ENCODE data around the gene CCDC192.
"Not testable (repeated sequence)": the region's sequence is repeated elsewhere in the genome, so short reads cannot be mapped to it uniquely, and the experiment has no call there.

Gene CCDC192

GRCh38 chr5:127673117-127673800, 29.9 kb upstream of the CCDC192 start:
- no peaks in the 10 kb centered on the region for H3K9me3 ChIP-seq (ENCODE audit: control insufficient read depth, insufficient read depth, low read depth, low read length)

GRCh38 chr5:127676951-127677350, 26.2 kb upstream of the CCDC192 start:
- POLR2A ChIA-PET: not testable (repeated sequence)

More at GRCh38 chr5:127673117-127673800, 29.9 kb upstream of the CCDC192 start:
- H3K27ac ChIP-seq (ENCODE audit: extremely low read depth, low read depth, low read length): no peak overlapping the region
- CTCF ChIA-PET: interaction anchor here (0.8 kb wide), 1 partner anchor 9 kb away, joined by 3 read pairs; no protein-coding TSS in a partner anchor
- no peaks in the 10 kb centered on the region for H3K36me3 ChIP-seq (ENCODE audit: control insufficient read depth in 2 of 2, insufficient read depth in 1 of 2, low read length in 2 of 2)
- POLR2A ChIA-PET: no interaction called here
- no peak overlapping the region for H3K4me3 ChIP-seq (ENCODE audit: low read depth, low read length)
- no peaks in the 10 kb centered on the region for H3K4me1 ChIP-seq (ENCODE audit: control insufficient read depth, insufficient read depth, low read length)
- TF ChIP-seq ZNF561 (tag by site-specific recombination; IDR thresholded peaks at IDR 0.05; ENCODE audit: borderline replicate concordance) (no peak), ZNF354C (tag by site-specific recombination; IDR thresholded peaks at IDR 0.05; ENCODE audit: borderline replicate concordance, low read depth) (no peak), ZSCAN18 (tag by site-specific recombination; IDR thresholded peaks at IDR 0.05) (no peak), HIC1 (tag by site-specific recombination; IDR thresholded peaks at IDR 0.05) (no peak)

GRCh38 chr5:127679691-127680330, 23.4 kb upstream of the CCDC192 start:
- CTCF ChIA-PET; H3K4me3 ChIP-seq (ENCODE audit: low read depth, low read length); H3K36me3 ChIP-seq (ENCODE audit: control insufficient read depth in 2 of 2, insufficient read depth in 1 of 2, low read length in 2 of 2); POLR2A ChIA-PET; H3K9me3 ChIP-seq (ENCODE audit: control insufficient read depth, insufficient read depth, low read depth, low read length); H3K27ac ChIP-seq (ENCODE audit: extremely low read depth, low read depth, low read length); H3K4me1 ChIP-seq (ENCODE audit: control insufficient read depth, insufficient read depth, low read length): not testable (repeated sequence)

More at GRCh38 chr5:127676951-127677350, 26.2 kb upstream of the CCDC192 start:
- H3K9me3 ChIP-seq (ENCODE audit: control insufficient read depth, insufficient read depth, low read depth, low read length); H3K36me3 ChIP-seq (ENCODE audit: control insufficient read depth in 2 of 2, insufficient read depth in 1 of 2, low read length in 2 of 2); H3K4me1 ChIP-seq (ENCODE audit: control insufficient read depth, insufficient read depth, low read length); H3K27ac ChIP-seq (ENCODE audit: extremely low read depth, low read depth, low read length); H3K4me3 ChIP-seq (ENCODE audit: low read depth, low read length): not testable (repeated sequence)
- TF ChIP-seq ZNF157 (tag by site-specific recombination; IDR thresholded peaks at IDR 0.05): peak; percentile 94
- CTCF ChIA-PET: interaction anchor here (0.7 kb wide), 1 partner anchor 14 kb away, joined by 3 read pairs; no protein-coding TSS in a partner anchor

GRCh38 chr5:127680595-127680994, 22.6 kb upstream of the CCDC192 start:
- H3K27ac ChIP-seq (ENCODE audit: extremely low read depth, low read depth, low read length): no peak overlapping the region
- H3K4me3 ChIP-seq (ENCODE audit: low read depth, low read length): no peak overlapping the region
- ChIA-PET CTCF (no interaction called here), POLR2A (no interaction called here)
- no peaks in the 10 kb centered on the region for H3K4me1 ChIP-seq (ENCODE audit: control insufficient read depth, insufficient read depth, low read length)
- no peak for TF ChIP-seq ZNF830 (tag by site-specific recombination; IDR thresholded peaks at IDR 0.05; ENCODE audit: low read depth)
- TF ChIP-seq ZNF664 (tag by site-specific recombination; IDR thresholded peaks at IDR 0.05): no peak
- TF ChIP-seq ZBTB11 (tag by site-specific recombination; conservative IDR thresholded peaks at IDR 0.05; ENCODE audit: low read depth): 0 out of 2 replicates have a peak, but pooled peaks have one; percentile 6
- 0 out of 2 replicates have a peak, but pooled peaks have one; percentile 20 for TF ChIP-seq ZXDB (tag by site-specific recombination; IDR thresholded peaks at IDR 0.05)
- TF ChIP-seq PRDM6 (tag by site-specific recombination; IDR thresholded peaks at IDR 0.05): peak; percentile 62
- peak; percentile 36; the same call in 1 of the 2 replicates for TF ChIP-seq FEZF1 (tag by site-specific recombination; IDR thresholded peaks at IDR 0.05)
- no peaks in the 10 kb centered on the region for H3K9me3 ChIP-seq (ENCODE audit: control insufficient read depth, insufficient read depth, low read depth, low read length)
- H3K36me3 ChIP-seq (ENCODE audit: control insufficient read depth in 2 of 2, insufficient read depth in 1 of 2, low read length in 2 of 2): no peaks in the 10 kb centered on the region
